ENCODE measurements around the gene STK32C. TPM values are rescaled to one million over a fixed set of nuclear protein-coding genes. Genes with fewer than 3 reads are reported as not detected.

The STK32C gene
- total RNA-seq, 2 donors from 2014 or later = 7.2 to 21.5 TPM

DNA sequence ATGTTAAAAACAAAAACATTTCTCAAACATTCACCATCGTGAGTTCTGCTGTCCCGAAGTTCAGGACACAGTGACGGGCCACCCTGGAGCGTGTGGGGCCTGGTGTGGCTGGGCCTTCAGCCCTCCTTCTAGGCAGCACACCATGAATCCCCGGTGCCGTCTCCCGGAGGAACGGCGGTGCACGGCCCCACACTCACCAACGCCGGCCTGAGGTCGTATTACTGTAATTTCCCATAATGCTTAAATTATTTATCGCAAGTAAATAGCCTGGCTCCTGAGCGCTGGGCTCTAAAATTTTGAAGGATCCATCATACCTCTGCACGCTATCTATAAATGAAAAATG lies 1.4 kb downstream of the STK32C start:
- H3K27ac ChIP-seq = no peak overlapping the region
- intact Hi-C loops (cut with DNase I) = no loop called here
- H3K9me3 ChIP-seq = no peaks in the 10 kb centered on the region
- H3K4me1 ChIP-seq (replicated peaks) = peaks cover 4% of the 10 kb centered on the region
- TF ChIP-seq POLR2AphosphoS5 (IDR thresholded peaks at IDR 0.05) = no peak
- TF ChIP-seq, protein P1, sequence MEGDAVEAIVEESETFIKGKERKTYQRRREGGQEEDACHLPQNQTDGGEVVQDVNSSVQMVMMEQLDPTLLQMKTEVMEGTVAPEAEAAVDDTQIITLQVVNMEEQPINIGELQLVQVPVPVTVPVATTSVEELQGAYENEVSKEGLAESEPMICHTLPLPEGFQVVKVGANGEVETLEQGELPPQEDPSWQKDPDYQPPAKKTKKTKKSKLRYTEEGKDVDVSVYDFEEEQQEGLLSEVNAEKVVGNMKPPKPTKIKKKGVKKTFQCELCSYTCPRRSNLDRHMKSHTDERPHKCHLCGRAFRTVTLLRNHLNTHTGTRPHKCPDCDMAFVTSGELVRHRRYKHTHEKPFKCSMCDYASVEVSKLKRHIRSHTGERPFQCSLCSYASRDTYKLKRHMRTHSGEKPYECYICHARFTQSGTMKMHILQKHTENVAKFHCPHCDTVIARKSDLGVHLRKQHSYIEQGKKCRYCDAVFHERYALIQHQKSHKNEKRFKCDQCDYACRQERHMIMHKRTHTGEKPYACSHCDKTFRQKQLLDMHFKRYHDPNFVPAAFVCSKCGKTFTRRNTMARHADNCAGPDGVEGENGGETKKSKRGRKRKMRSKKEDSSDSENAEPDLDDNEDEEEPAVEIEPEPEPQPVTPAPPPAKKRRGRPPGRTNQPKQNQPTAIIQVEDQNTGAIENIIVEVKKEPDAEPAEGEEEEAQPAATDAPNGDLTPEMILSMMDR (IDR thresholded peaks at IDR 0.05) = no peak
- no peak for TF ChIP-seq POLR2A (IDR thresholded peaks at IDR 0.05)
- no peaks in the 10 kb centered on the region for H3K36me3 ChIP-seq
- no peaks in the 10 kb centered on the region for H3K27me3 ChIP-seq (replicated peaks; ENCODE audit: insufficient read depth)
- 94% methylated on average over 16 of the region's 16 CpGs for WGBS
- H3K4me3 ChIP-seq = no peak overlapping the region
- no peak for DNase-seq (ENCODE audit: low spot score)

- WGBS = 88% methylated on average over 22 of the region's 22 CpGs
- Histone ChIP-seq H3K4me3 (no peak overlapping the region), H3K27ac (no peak overlapping the region), H3K36me3 (no peaks in the 10 kb centered on the region), H3K9me3 (no peaks in the 10 kb centered on the region), H3K4me1 (replicated peaks) (peaks cover 4% of the 10 kb centered on the region), H3K27me3 (replicated peaks; ENCODE audit: insufficient read depth) (no peaks in the 10 kb centered on the region)
- DNase-seq (ENCODE audit: low spot score) = no peak
- intact Hi-C loops (cut with DNase I) = no loop called here
- TF ChIP-seq, protein P1 (IDR thresholded peaks at IDR 0.05) = no peak
- TF ChIP-seq POLR2AphosphoS5 (IDR thresholded peaks at IDR 0.05) (no peak), POLR2A (IDR thresholded peaks at IDR 0.05) (no peak)
These were observed 2.0 kb downstream of the STK32C start for GRCh38 chr10:132305654-132306342.

DNA sequence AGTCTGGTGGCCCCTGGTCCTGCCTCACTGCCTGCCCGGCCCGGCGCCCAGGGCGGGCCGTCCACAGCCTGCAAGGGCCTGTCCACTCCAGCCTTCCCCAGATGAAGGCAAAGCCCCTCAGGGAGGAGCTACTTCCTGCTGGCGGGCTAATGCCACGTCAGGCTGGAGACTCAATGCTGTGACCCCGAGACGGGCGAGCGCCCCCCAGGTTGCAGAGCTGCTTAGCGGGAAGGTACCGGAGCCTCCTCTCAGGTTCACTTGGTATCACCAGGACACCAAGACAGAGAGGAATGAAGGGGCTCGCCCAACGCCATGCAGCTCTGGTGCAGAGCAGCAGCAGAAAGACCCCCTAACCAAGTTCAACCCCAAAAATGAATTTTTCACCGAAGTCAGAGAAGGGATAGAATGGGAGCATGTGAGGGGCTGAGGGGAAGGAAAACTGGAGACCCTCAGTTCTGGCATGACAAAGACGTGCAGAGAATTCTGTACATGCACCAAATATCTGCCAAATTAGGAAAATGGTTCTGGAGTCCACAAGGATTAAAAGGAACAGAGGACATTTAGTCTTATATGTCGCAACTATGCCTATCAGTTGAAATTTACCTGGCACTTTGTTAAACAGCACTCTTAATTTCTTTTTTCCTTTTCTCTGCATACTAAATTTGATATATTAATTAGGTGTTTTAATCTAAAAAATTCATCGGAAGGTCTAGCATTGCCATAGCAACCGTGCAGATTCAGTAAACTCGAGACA lies 2.8 kb downstream of the STK32C start:
- Histone ChIP-seq H3K27ac (no peak overlapping the region), H3K36me3 (no peaks in the 10 kb centered on the region), H3K27me3 (replicated peaks; ENCODE audit: insufficient read depth) (no peaks in the 10 kb centered on the region), H3K4me3 (no peak overlapping the region), H3K9me3 (no peaks in the 10 kb centered on the region), H3K4me1 (replicated peaks) (peaks cover 4% of the 10 kb centered on the region)
- no peak for DNase-seq (ENCODE audit: low spot score)
- TF ChIP-seq, protein P1 (IDR thresholded peaks at IDR 0.05) = no peak
- TF ChIP-seq POLR2AphosphoS5 (IDR thresholded peaks at IDR 0.05) = no peak
- TF ChIP-seq POLR2A (IDR thresholded peaks at IDR 0.05) = no peak
- intact Hi-C loops (cut with DNase I) = no loop called here
- WGBS = 87% methylated on average over 21 of the region's 21 CpGs

- Histone ChIP-seq H3K4me1 (replicated peaks) (peaks cover 4% of the 10 kb centered on the region), H3K27me3 (replicated peaks; ENCODE audit: insufficient read depth) (no peaks in the 10 kb centered on the region), H3K27ac (no peak overlapping the region), H3K4me3 (no peak overlapping the region), H3K36me3 (no peaks in the 10 kb centered on the region), H3K9me3 (no peaks in the 10 kb centered on the region)
- WGBS = 80% methylated on average over 21 of the region's 21 CpGs
- DNase-seq (ENCODE audit: low spot score) = no peak
- no peak for TF ChIP-seq POLR2A (IDR thresholded peaks at IDR 0.05)
- no peak for TF ChIP-seq POLR2AphosphoS5 (IDR thresholded peaks at IDR 0.05)
- TF ChIP-seq, protein P1 (IDR thresholded peaks at IDR 0.05) = no peak
- intact Hi-C loops (cut with DNase I) = no loop called here
These were observed 4.2 kb downstream of the STK32C start for GRCh38 chr10:132303361-132304115.

All from prostate gland (tissue), 2 donors.